ENCODE results near the gene DIP2B. TPM values are rescaled to one million over a fixed set of nuclear protein-coding genes. Genes with fewer than 3 reads are reported as not detected.
A peak's percentile ranks its signal among the peaks of the same experiment; 100 is the strongest.
"Not testable (repeated sequence)": the region's sequence is repeated elsewhere in the genome, so short reads cannot be mapped to it uniquely, and the experiment has no call there.

DIP2B gene
- total RNA-seq, 1 donor from 2014 or later = 8.5 TPM

GRCh38 chr12:50483488-50483887, 21.3 kb upstream of the DIP2B start:
- Histone ChIP-seq H3K4me1 (no peaks in the 10 kb centered on the region), H3K36me3 (no peaks in the 10 kb centered on the region), H3K9me3 (no peaks in the 10 kb centered on the region), H3K27ac (no peak overlapping the region), H3K27me3 (no peaks in the 10 kb centered on the region), H3K4me3 (no peak overlapping the region)
- intact Hi-C loops (cut with DNase I) = no loop called here
- no peak for TF ChIP-seq CTCF (IDR thresholded peaks at IDR 0.05)
- DNase-seq (ENCODE audit: low spot score in 2 of 2) = no peak

- Histone ChIP-seq H3K36me3 (no peaks in the 10 kb centered on the region), H3K27me3 (no peaks in the 10 kb centered on the region), H3K4me1 (no peaks in the 10 kb centered on the region), H3K4me3 (no peak overlapping the region), H3K9me3 (peaks cover 0 to 9% of the 10 kb centered on the region in 2 donors), H3K27ac (no peak overlapping the region)
- DNase-seq (ENCODE audit: low spot score in 2 of 2) = no peak
- no peak for TF ChIP-seq CTCF (IDR thresholded peaks at IDR 0.05)
- intact Hi-C loops (cut with DNase I) = no loop called here
These were observed 16.0 kb upstream of the DIP2B start for GRCh38 chr12:50488801-50489200.

GRCh38 chr12:50498119-50498518, 6.7 kb upstream of the DIP2B start:
- H3K27me3 ChIP-seq; DNase-seq (ENCODE audit: low spot score in 2 of 2); H3K4me3 ChIP-seq; intact Hi-C loops (cut with DNase I); H3K4me1 ChIP-seq; H3K36me3 ChIP-seq; H3K27ac ChIP-seq: not testable (repeated sequence)
- H3K9me3 ChIP-seq = peaks cover 25 to 41% of the 10 kb centered on the region in 2 donors

- H3K4me1 ChIP-seq = peaks cover 2 to 22% of the 10 kb centered on the region in 2 donors
- peak overlapping the region; percentile 86 to 92 for H3K27ac ChIP-seq
- H3K9me3 ChIP-seq = no peaks in the 10 kb centered on the region
- H3K27me3 ChIP-seq = no peaks in the 10 kb centered on the region
- no peak for TF ChIP-seq CTCF (IDR thresholded peaks at IDR 0.05)
- DNase-seq (ENCODE audit: low spot score in 2 of 2) = peak in 1 of 2 donors; percentile 21
- intact Hi-C loops (cut with DNase I) = loop anchor here (1.0 to 10.0 kb wide), 2 partner anchors 481 to 519 kb away; partner anchors contain the start of genes RACGAP1 and SLC11A2
- H3K4me3 ChIP-seq = peak overlapping the region; percentile 54 to 85
- no peaks in the 10 kb centered on the region for H3K36me3 ChIP-seq
These were observed 1.1 kb downstream of the DIP2B start for GRCh38 chr12:50505675-50506530.

GRCh38 chr12:50506753-50507473, 2.1 kb downstream of the DIP2B start:
- H3K27ac ChIP-seq = no peak overlapping the region

More at GRCh38 chr12:50506753-50507473, 2.1 kb downstream of the DIP2B start:
- Histone ChIP-seq H3K9me3 (no peaks in the 10 kb centered on the region), H3K36me3 (no peaks in the 10 kb centered on the region), H3K4me3 (peak overlapping the region; percentile 54 to 85), H3K4me1 (peaks cover 2 to 22% of the 10 kb centered on the region in 2 donors), H3K27me3 (no peaks in the 10 kb centered on the region)
- TF ChIP-seq CTCF (IDR thresholded peaks at IDR 0.05) = no peak
- no peak for DNase-seq (ENCODE audit: low spot score in 2 of 2)
- intact Hi-C loops (cut with DNase I) = loop anchor here (10.0 kb wide), 1 partner anchor 518 kb away; the partner anchor contains the start of gene SLC11A2

Data from ascending aorta (tissue), 2 donors.